HG03103 (cell line): ENCODE data around the gene RGN.
"Not testable (repeated sequence)": the region's sequence is repeated elsewhere in the genome, so short reads cannot be mapped to it uniquely, and the experiment has no call there.

Source experiments
- ATAC-seq: cut with Tn5 transposase; IDR thresholded peaks from one replicate; pipeline ENCODE4 v1.9.1; 2021; ENCODE audit warnings: low read depth; ENCODE audit not compliant: unreplicated experiment

The RGN gene

GRCh38 chrX:47112316-47112954 lies 34.2 kb downstream of the RGN start:
- ATAC-seq, result no peak

GRCh38 chrX:47116551-47117110 lies 38.4 kb downstream of the RGN start:
- not testable (repeated sequence) for ATAC-seq

GRCh38 chrX:47124466-47124865 lies 46.2 kb downstream of the RGN start:
- ATAC-seq, result not testable (repeated sequence)

GRCh38 chrX:47129157-47129898 lies 51.1 kb downstream of the RGN start:
- ATAC-seq, result peak; percentile 96

- no peak for ATAC-seq
These were observed 51.7 kb downstream of the RGN start for GRCh38 chrX:47129899-47130358.

- ATAC-seq, result no peak
These were observed 55.2 kb downstream of the RGN start for GRCh38 chrX:47133493-47133892.

GRCh38 chrX:47135650-47136049 lies 57.4 kb downstream of the RGN start:
- not testable (repeated sequence) for ATAC-seq

GRCh38 chrX:47138171-47138570 lies 59.9 kb downstream of the RGN start:
- no peak for ATAC-seq
